GM12865 (cell line): ENCODE data around the gene LRP10.

ENCODE experiments used
- DNase-seq: peaks from one replicate; pipeline ENCODE4 v3.0.0; 2010; ENCODE audit warnings: low read depth
- H3K4me3 ChIP-seq: 2 replicates; pipeline ENCODE4 v1.5.1; 2011; ENCODE audit warnings: mild to moderate bottlenecking, low read depth, low read length, control low read depth
- TF ChIP-seq, protein P1 (sequence below): IDR thresholded peaks from 2 replicates; pipeline ENCODE4 v1.5.1; 2011; ENCODE audit warnings: low read length, control low read depth, low read depth, inconsistent platforms; ENCODE audit not compliant: insufficient read depth; ENCODE audit errors: missing control alignments

LRP10 gene

DNA sequence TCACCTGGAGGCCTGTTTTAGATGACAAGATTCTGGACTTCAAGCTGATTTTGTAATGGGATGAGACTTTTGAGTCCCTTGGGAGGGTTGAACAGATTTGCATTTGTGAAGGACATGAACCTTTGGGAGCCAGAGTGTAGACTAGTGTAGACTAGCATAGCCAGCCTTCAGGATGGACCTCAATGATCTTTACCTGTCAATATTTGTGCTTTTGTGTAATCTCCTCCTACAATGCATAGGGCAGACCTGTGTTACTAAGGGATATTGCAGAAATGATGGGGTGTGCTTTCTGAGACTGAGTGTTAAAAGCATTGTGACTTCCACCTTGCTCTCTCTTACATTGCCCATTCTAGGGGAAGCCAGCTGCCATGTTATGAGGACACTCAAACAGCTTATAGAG, 9.9 kb upstream of the LRP10 start:
- no peak for DNase-seq
- TF ChIP-seq, protein P1, sequence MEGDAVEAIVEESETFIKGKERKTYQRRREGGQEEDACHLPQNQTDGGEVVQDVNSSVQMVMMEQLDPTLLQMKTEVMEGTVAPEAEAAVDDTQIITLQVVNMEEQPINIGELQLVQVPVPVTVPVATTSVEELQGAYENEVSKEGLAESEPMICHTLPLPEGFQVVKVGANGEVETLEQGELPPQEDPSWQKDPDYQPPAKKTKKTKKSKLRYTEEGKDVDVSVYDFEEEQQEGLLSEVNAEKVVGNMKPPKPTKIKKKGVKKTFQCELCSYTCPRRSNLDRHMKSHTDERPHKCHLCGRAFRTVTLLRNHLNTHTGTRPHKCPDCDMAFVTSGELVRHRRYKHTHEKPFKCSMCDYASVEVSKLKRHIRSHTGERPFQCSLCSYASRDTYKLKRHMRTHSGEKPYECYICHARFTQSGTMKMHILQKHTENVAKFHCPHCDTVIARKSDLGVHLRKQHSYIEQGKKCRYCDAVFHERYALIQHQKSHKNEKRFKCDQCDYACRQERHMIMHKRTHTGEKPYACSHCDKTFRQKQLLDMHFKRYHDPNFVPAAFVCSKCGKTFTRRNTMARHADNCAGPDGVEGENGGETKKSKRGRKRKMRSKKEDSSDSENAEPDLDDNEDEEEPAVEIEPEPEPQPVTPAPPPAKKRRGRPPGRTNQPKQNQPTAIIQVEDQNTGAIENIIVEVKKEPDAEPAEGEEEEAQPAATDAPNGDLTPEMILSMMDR, result no peak
- H3K4me3 ChIP-seq, result no peak overlapping the region

DNA sequence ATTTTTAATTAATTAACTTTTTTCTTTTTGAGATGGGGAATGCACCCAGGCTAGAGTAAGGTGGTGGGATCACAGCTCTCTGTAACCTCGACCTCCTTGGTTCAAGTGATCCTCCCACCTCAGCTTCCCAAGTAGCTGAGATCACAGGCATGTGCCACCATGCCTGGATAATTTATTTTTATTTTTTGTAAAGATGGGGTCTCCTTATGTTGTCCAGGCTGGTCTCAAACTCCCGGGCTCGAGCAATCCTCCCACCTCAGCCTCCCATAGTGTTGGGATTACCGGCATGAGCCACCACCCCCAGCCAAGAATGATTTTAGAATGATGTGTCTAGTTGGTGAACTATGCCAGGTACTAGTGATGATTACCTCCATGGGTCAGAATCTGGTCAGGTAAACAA, 6.6 kb upstream of the LRP10 start:
- TF ChIP-seq, protein P1, result no peak
- DNase-seq, result no peak
- no peak overlapping the region for H3K4me3 ChIP-seq

DNA sequence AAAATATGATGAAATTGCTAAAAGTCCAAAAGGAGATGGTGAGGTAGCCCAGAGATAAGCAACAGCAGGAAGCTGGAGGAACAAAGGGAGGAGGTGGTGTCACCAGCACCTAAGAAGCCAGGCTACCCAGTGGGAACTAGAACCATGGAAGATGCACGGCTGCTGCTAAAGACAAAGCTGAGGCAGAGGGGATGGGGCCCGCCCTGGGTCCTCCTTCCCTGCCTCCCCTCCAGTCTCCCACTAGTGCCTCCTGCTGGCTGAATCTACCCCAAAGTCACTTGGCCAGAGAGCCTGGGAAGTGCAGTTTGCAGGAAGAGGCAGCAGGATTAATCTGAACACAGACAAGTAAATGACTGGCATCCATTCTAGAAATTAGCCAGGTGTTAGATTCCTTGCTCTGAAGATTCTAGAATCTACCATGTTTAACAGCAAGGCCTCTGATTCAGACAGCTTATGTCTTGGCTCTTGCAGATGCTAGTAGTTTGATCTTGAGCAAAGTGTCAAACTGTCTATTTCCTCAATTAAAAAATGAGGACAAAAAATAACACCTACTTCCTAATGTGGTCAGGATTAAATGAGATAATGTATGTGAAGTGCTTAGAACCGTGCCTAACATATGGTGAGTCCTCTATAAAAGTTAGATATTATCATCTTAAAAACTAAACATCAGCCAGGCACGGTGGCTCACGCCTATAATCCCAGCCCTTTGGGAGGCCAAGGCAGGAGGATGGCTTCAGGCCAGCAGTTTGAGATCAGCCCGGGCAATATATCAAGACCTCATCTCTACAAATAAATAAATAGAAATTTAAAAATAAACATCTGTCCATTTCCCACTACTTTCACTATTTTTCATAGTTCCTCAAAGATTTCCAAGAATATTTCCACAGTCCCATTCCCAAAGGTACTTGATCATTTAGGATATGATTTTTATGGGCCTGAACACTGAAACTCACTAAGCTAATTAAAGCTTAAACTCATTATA, 5.8 kb upstream of the LRP10 start:
- H3K4me3 ChIP-seq, result no peak overlapping the region
- TF ChIP-seq, protein P1, result peak; percentile 25
- DNase-seq, result no peak

DNA sequence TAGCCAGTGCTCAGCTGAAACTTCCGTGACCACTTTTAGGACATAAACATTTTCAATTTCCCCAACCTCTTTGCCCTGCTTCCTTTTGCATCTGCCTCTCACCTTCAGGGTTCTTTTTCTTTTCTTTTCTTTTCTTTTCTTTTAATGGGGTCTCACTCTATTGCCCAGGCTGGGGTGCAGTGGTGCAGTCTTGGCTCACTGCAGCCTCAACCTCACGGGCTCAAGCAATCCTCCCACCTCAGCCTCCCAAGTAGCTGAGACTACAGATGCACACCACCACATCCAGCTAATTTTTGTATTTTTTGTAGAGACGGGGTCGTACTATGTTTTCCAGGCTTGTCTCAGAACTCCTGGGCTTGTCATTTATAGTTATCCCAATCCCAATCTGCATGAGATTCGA, 4.7 kb upstream of the LRP10 start:
- H3K4me3 ChIP-seq, result no peak overlapping the region
- DNase-seq, result no peak
- TF ChIP-seq, protein P1, result no peak

DNA sequence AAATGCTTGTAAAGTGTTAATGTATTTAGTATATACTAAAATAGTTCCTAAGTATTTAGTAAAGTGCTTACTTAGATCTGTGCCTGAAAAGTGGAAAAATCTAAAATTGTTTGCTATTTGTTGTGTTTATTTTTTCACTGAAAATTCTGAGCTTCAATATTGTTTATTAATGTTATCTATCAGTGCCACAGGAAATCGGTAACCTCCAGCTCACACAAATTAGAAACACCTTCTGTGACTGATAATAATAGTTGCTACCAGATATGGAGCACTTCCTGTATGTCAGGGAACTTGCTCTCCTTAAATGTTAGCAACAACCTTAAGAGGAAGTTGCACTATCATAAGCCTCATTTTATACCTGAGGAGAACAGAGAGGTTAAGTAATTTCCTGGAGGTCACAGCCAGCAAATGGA, 723 bp upstream of the LRP10 start:
- H3K4me3 ChIP-seq, result peak overlapping the region; percentile 70
- TF ChIP-seq, protein P1, result no peak
- peak; percentile 81 for DNase-seq

DNA sequence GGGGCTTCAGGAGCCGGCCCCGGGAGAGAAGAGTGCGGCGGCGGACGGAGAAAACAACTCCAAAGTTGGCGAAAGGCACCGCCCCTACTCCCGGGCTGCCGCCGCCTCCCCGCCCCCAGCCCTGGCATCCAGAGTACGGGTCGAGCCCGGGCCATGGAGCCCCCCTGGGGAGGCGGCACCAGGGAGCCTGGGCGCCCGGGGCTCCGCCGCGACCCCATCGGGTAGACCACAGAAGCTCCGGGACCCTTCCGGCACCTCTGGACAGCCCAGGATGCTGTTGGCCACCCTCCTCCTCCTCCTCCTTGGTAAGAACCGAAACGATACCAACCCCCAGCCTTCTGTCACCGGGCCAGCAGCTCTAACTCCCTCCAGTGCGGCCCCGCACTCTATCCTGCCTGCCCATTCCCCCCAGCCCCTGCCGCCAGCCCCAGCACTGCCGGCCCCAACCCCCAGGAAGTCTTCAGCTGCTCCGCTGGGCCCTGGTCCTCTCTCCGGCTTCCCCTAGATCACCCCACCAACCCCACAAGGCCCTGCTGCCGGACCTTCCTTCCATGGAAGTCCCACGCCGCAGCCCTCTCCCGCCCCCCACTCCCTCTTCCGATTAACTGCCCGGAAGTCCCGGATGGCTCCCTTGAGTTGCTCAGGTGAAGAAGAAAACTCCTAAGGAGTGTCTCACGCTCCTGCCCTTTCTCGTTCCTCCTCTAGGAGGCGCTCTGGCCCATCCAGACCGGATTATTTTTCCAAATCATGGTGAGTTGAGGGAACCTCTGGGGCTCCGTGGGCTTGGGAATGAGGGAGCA, 693 bp downstream of the LRP10 start:
- peak; percentile 82 for DNase-seq
- TF ChIP-seq, protein P1, result peak; percentile 95
- H3K4me3 ChIP-seq, result peak overlapping the region; percentile 70
